ENCODE measurements around the gene OR52E6. TPM values are rescaled to one million over a fixed set of nuclear protein-coding genes. Genes with fewer than 3 reads are reported as not detected.
A peak's percentile ranks its signal among the peaks of the same experiment; 100 is the strongest.

OR52E6 gene
- total RNA-seq, 1 experiment from 2014 or later = not detected

GRCh38 chr11:5815534-5815933 lies 26.2 kb downstream of the OR52E6 start:
- no peaks in the 10 kb centered on the region for H4K20me1 ChIP-seq (ENCODE audit: insufficient read depth, low read depth, low read length)
- H3K79me2 ChIP-seq (ENCODE audit: low read length) = no peaks in the 10 kb centered on the region
- H2AFZ ChIP-seq (ENCODE audit: low read length) = no peak overlapping the region
- no peak for DNase-seq
- H3K4me1 ChIP-seq (ENCODE audit: low read length) = no peaks in the 10 kb centered on the region
- H3K9me3 ChIP-seq (ENCODE audit: low read length) = no peaks in the 10 kb centered on the region
- no peak overlapping the region for H3K4me2 ChIP-seq (ENCODE audit: low read depth, low read length, poor library complexity, severe bottlenecking)
- no peaks in the 10 kb centered on the region for H3K9me2 ChIP-seq (replicated peaks; ENCODE audit: insufficient read depth, low read length)
- no peak overlapping the region for H3K9ac ChIP-seq (ENCODE audit: low read length)
- no peak overlapping the region for H3K4me3 ChIP-seq (ENCODE audit: low read length)
- no peak overlapping the region for H3K27ac ChIP-seq (ENCODE audit: low read length)
- no peaks in the 10 kb centered on the region for H3K27me3 ChIP-seq (ENCODE audit: low read length)
- no peaks in the 10 kb centered on the region for H3K36me3 ChIP-seq (ENCODE audit: insufficient read depth, low read length)

GRCh38 chr11:5809905-5810795 lies 31.5 kb downstream of the OR52E6 start:
- Histone ChIP-seq H3K9ac (ENCODE audit: low read length) (no peak overlapping the region), H3K4me1 (ENCODE audit: low read length) (no peaks in the 10 kb centered on the region), H3K27me3 (ENCODE audit: low read length) (no peaks in the 10 kb centered on the region), H3K36me3 (ENCODE audit: insufficient read depth, low read length) (no peaks in the 10 kb centered on the region), H3K79me2 (ENCODE audit: low read length) (no peaks in the 10 kb centered on the region), H3K4me2 (ENCODE audit: low read depth, low read length, poor library complexity, severe bottlenecking) (no peak overlapping the region), H3K9me3 (ENCODE audit: low read length) (no peaks in the 10 kb centered on the region), H3K4me3 (ENCODE audit: low read length) (no peak overlapping the region), H3K27ac (ENCODE audit: low read length) (no peak overlapping the region), H3K9me2 (replicated peaks; ENCODE audit: insufficient read depth, low read length) (no peaks in the 10 kb centered on the region), H4K20me1 (ENCODE audit: insufficient read depth, low read depth, low read length) (no peaks in the 10 kb centered on the region), H2AFZ (ENCODE audit: low read length) (no peak overlapping the region)
- DNase-seq = no peak

DNA sequence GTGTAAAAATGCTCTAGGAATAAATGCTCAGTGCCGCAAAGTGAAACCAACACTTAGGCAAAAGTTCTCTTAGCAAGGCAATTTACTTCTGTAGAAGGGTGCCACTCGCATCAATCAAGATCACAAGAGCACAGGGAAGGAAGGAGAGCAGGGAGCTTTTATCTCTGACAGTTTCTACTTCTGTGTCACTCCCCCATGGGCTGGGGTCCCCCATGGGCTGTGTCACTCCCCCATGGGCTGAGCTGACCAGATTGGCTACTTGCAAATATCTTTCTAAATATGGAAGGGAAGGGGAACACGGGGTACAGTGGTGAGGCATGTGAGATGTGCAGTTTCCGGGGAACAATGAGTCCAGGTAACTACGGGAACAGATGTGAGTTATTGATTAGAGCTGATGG lies 32.6 kb downstream of the OR52E6 start:
- Histone ChIP-seq H3K4me3 (ENCODE audit: low read length) (peak overlapping the region; percentile 61), H3K9ac (ENCODE audit: low read length) (peak overlapping the region; percentile 47), H4K20me1 (ENCODE audit: insufficient read depth, low read depth, low read length) (no peaks in the 10 kb centered on the region), H3K4me1 (ENCODE audit: low read length) (no peaks in the 10 kb centered on the region), H3K36me3 (ENCODE audit: insufficient read depth, low read length) (no peaks in the 10 kb centered on the region), H2AFZ (ENCODE audit: low read length) (peak overlapping the region; percentile 75), H3K4me2 (ENCODE audit: low read depth, low read length, poor library complexity, severe bottlenecking) (peak overlapping the region; percentile 58), H3K79me2 (ENCODE audit: low read length) (no peaks in the 10 kb centered on the region), H3K27me3 (ENCODE audit: low read length) (no peaks in the 10 kb centered on the region), H3K9me3 (ENCODE audit: low read length) (no peaks in the 10 kb centered on the region), H3K9me2 (replicated peaks; ENCODE audit: insufficient read depth, low read length) (no peaks in the 10 kb centered on the region), H3K27ac (ENCODE audit: low read length) (no peak overlapping the region)
- DNase-seq = no peak

- H3K79me2 ChIP-seq (ENCODE audit: low read length) = no peaks in the 10 kb centered on the region
- peak within 1 kb of the TSS; percentile 58 for H3K4me2 ChIP-seq (ENCODE audit: low read depth, low read length, poor library complexity, severe bottlenecking)
- peak within 1 kb of the TSS; percentile 75 for H2AFZ ChIP-seq (ENCODE audit: low read length)
- H3K36me3 ChIP-seq (ENCODE audit: insufficient read depth, low read length) = no peaks in the 10 kb centered on the region
- H3K27ac ChIP-seq (ENCODE audit: low read length) = no peak within 1 kb of the TSS
- no peaks in the 10 kb centered on the region for H3K9me2 ChIP-seq (replicated peaks; ENCODE audit: insufficient read depth, low read length)
- no peaks in the 10 kb centered on the region for H3K27me3 ChIP-seq (ENCODE audit: low read length)
- peak; percentile 90 for DNase-seq
- H3K9ac ChIP-seq (ENCODE audit: low read length) = peak within 1 kb of the TSS; percentile 47
- H4K20me1 ChIP-seq (ENCODE audit: insufficient read depth, low read depth, low read length) = no peaks in the 10 kb centered on the region
- H3K9me3 ChIP-seq (ENCODE audit: low read length) = no peaks in the 10 kb centered on the region
- H3K4me3 ChIP-seq (ENCODE audit: low read length) = peak within 1 kb of the TSS; percentile 61
- H3K4me1 ChIP-seq (ENCODE audit: low read length) = no peaks in the 10 kb centered on the region
Measured at GRCh38 chr11:5808500-5809121, 33.1 kb downstream of the OR52E6 start, which contains the start of gene OR52N2. OR52N2 (plus strand) TSS chr11:5808924; CDS start chr11:5820336, 11,412 bp downstream.

GRCh38 chr11:5807580-5807979 lies 34.1 kb downstream of the OR52E6 start:
- H3K9me2 ChIP-seq (replicated peaks; ENCODE audit: insufficient read depth, low read length) = no peaks in the 10 kb centered on the region
- no peaks in the 10 kb centered on the region for H3K27me3 ChIP-seq (ENCODE audit: low read length)
- H3K9me3 ChIP-seq (ENCODE audit: low read length) = no peaks in the 10 kb centered on the region
- no peaks in the 10 kb centered on the region for H3K79me2 ChIP-seq (ENCODE audit: low read length)
- H3K9ac ChIP-seq (ENCODE audit: low read length) = no peak overlapping the region
- H3K4me2 ChIP-seq (ENCODE audit: low read depth, low read length, poor library complexity, severe bottlenecking) = no peak overlapping the region
- H2AFZ ChIP-seq (ENCODE audit: low read length) = no peak overlapping the region
- H3K27ac ChIP-seq (ENCODE audit: low read length) = no peak overlapping the region
- no peak overlapping the region for H3K4me3 ChIP-seq (ENCODE audit: low read length)
- H3K4me1 ChIP-seq (ENCODE audit: low read length) = no peaks in the 10 kb centered on the region
- no peaks in the 10 kb centered on the region for H4K20me1 ChIP-seq (ENCODE audit: insufficient read depth, low read depth, low read length)
- no peaks in the 10 kb centered on the region for H3K36me3 ChIP-seq (ENCODE audit: insufficient read depth, low read length)
- DNase-seq = no peak

DNA sequence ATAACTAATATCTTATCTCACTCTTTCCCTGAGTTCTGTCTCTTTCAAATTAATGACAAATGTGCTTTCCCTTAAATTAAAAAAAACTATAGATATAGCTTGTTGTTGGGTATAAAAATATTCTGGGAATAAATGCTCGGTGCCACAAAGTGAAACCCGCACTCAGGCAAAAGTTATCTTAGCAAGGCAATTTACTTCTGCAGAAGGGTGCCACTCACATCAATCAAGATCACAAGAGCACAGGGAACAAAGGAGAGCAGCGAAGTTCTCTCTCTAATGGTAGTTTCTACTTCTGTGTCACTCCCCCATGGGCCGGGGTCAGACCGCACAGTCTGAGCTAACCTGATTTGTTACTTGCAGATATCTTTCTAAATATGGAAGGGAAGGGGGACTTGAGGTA lies 37.7 kb downstream of the OR52E6 start:
- H3K4me3 ChIP-seq (ENCODE audit: low read length) = no peak overlapping the region
- no peak overlapping the region for H3K27ac ChIP-seq (ENCODE audit: low read length)
- H2AFZ ChIP-seq (ENCODE audit: low read length) = no peak overlapping the region

GRCh38 chr11:5796541-5796940 lies 45.2 kb downstream of the OR52E6 start:
- H3K79me2 ChIP-seq (ENCODE audit: low read length) = no peaks in the 10 kb centered on the region
- no peak overlapping the region for H3K9ac ChIP-seq (ENCODE audit: low read length)
- H2AFZ ChIP-seq (ENCODE audit: low read length) = no peak overlapping the region
- no peak overlapping the region for H3K4me2 ChIP-seq (ENCODE audit: low read depth, low read length, poor library complexity, severe bottlenecking)
- H3K9me2 ChIP-seq (replicated peaks; ENCODE audit: insufficient read depth, low read length) = no peaks in the 10 kb centered on the region
- H3K4me3 ChIP-seq (ENCODE audit: low read length) = no peak overlapping the region
- H3K9me3 ChIP-seq (ENCODE audit: low read length) = no peaks in the 10 kb centered on the region
- no peaks in the 10 kb centered on the region for H3K27me3 ChIP-seq (ENCODE audit: low read length)
- H3K27ac ChIP-seq (ENCODE audit: low read length) = no peak overlapping the region
- DNase-seq = no peak
- H3K36me3 ChIP-seq (ENCODE audit: insufficient read depth, low read length) = no peaks in the 10 kb centered on the region
- no peaks in the 10 kb centered on the region for H4K20me1 ChIP-seq (ENCODE audit: insufficient read depth, low read depth, low read length)
- no peaks in the 10 kb centered on the region for H3K4me1 ChIP-seq (ENCODE audit: low read length)

More for the DNA sequence above, 37.7 kb downstream of the OR52E6 start:
- DNase-seq = no peak
- no peak overlapping the region for H3K4me2 ChIP-seq (ENCODE audit: low read depth, low read length, poor library complexity, severe bottlenecking)
- H3K9me3 ChIP-seq (ENCODE audit: low read length) = no peaks in the 10 kb centered on the region
- H3K4me1 ChIP-seq (ENCODE audit: low read length) = no peaks in the 10 kb centered on the region
- no peak overlapping the region for H3K9ac ChIP-seq (ENCODE audit: low read length)
- no peaks in the 10 kb centered on the region for H3K36me3 ChIP-seq (ENCODE audit: insufficient read depth, low read length)
- H3K27me3 ChIP-seq (ENCODE audit: low read length) = no peaks in the 10 kb centered on the region
- H3K9me2 ChIP-seq (replicated peaks; ENCODE audit: insufficient read depth, low read length) = no peaks in the 10 kb centered on the region
- no peaks in the 10 kb centered on the region for H4K20me1 ChIP-seq (ENCODE audit: insufficient read depth, low read depth, low read length)
- H3K79me2 ChIP-seq (ENCODE audit: low read length) = no peaks in the 10 kb centered on the region

- no peak for DNase-seq
- no peaks in the 10 kb centered on the region for H3K27me3 ChIP-seq (ENCODE audit: low read length)
- H3K4me1 ChIP-seq (ENCODE audit: low read length) = no peaks in the 10 kb centered on the region
- H3K9me3 ChIP-seq (ENCODE audit: low read length) = no peaks in the 10 kb centered on the region
- H3K4me2 ChIP-seq (ENCODE audit: low read depth, low read length, poor library complexity, severe bottlenecking) = no peak within 1 kb of the TSS
- no peak within 1 kb of the TSS for H3K27ac ChIP-seq (ENCODE audit: low read length)
- H3K36me3 ChIP-seq (ENCODE audit: insufficient read depth, low read length) = no peaks in the 10 kb centered on the region
- H3K9ac ChIP-seq (ENCODE audit: low read length) = no peak within 1 kb of the TSS
- no peaks in the 10 kb centered on the region for H4K20me1 ChIP-seq (ENCODE audit: insufficient read depth, low read depth, low read length)
- no peak within 1 kb of the TSS for H2AFZ ChIP-seq (ENCODE audit: low read length)
- H3K9me2 ChIP-seq (replicated peaks; ENCODE audit: insufficient read depth, low read length) = no peaks in the 10 kb centered on the region
- no peaks in the 10 kb centered on the region for H3K79me2 ChIP-seq (ENCODE audit: low read length)
- no peak within 1 kb of the TSS for H3K4me3 ChIP-seq (ENCODE audit: low read length)
Measured at GRCh38 chr11:5791165-5791564, 50.5 kb downstream of the OR52E6 start, which contains the start of gene OR52N1. OR52N1 (minus strand) TSS chr11:5791265; CDS start chr11:5788816, 2,449 bp downstream.
